ENCODE results near the gene RFXANK. TPM values are rescaled to one million over a fixed set of nuclear protein-coding genes. Genes with fewer than 3 reads are reported as not detected.

RFXANK gene
- total and polyA plus RNA-seq, 2 experiments from 2014 or later, result 44.7 to 88.3 TPM

DNA sequence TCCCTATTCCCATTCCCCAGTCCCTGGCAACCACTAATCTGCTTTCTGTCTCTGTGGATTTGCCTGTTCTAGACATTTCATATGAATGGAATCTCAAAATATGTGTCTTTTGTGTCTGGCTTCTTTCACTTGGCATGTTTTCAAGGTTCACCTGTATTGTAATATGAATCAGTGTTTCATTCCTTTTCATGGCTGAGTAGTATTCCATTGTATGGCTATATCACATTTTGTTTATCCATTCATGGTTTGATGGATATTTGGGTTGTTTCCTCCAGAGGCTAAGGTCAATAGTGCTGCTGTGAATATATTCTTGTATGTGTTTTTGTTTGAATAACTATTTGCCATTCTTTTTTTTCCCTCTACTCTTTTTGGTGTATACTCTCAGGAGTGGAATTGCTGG lies 44.1 kb downstream of the RFXANK start:
- H3K4me2 ChIP-seq, result no peak overlapping the region
- H2AFZ ChIP-seq, result no peak overlapping the region

GRCh38 chr19:19238126-19238894 lies 46.3 kb downstream of the RFXANK start:
- WGBS (ENCODE audit: low lambda C conversion rate, missing lambda C conversion rate), result 89% methylated on average over 18 of the region's 18 CpGs
- no peaks in the 10 kb centered on the region for H3K9me3 ChIP-seq (ENCODE audit: low read depth)
- TF ChIP-seq EZH2 (IDR thresholded peaks at IDR 0.05; ENCODE audit: borderline replicate concordance) (no peak), EZH2phosphoT487 (IDR thresholded peaks at IDR 0.05; ENCODE audit: low read depth, severe bottlenecking, unreplicated experiment) (no peak)
- TF ChIP-seq, protein P1, sequence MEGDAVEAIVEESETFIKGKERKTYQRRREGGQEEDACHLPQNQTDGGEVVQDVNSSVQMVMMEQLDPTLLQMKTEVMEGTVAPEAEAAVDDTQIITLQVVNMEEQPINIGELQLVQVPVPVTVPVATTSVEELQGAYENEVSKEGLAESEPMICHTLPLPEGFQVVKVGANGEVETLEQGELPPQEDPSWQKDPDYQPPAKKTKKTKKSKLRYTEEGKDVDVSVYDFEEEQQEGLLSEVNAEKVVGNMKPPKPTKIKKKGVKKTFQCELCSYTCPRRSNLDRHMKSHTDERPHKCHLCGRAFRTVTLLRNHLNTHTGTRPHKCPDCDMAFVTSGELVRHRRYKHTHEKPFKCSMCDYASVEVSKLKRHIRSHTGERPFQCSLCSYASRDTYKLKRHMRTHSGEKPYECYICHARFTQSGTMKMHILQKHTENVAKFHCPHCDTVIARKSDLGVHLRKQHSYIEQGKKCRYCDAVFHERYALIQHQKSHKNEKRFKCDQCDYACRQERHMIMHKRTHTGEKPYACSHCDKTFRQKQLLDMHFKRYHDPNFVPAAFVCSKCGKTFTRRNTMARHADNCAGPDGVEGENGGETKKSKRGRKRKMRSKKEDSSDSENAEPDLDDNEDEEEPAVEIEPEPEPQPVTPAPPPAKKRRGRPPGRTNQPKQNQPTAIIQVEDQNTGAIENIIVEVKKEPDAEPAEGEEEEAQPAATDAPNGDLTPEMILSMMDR (IDR thresholded peaks at IDR 0.05; ENCODE audit: poor library complexity), result no peak
- no peaks in the 10 kb centered on the region for H3K9me2 ChIP-seq (replicated peaks; ENCODE audit: insufficient read depth)
- H3K27me3 ChIP-seq, result no peaks in the 10 kb centered on the region
- H4K20me1 ChIP-seq (ENCODE audit: insufficient read depth, poor library complexity, severe bottlenecking), result no peaks in the 10 kb centered on the region
- DNase-seq (ENCODE audit: low spot score), result no peak
- no peak overlapping the region for H3K4me3 ChIP-seq
- H2AFZ ChIP-seq, result no peak overlapping the region
- H3K4me1 ChIP-seq (ENCODE audit: insufficient read depth), result no peaks in the 10 kb centered on the region
- no peak overlapping the region for H3K27ac ChIP-seq
- H3K4me2 ChIP-seq, result no peak overlapping the region
- H3K79me2 ChIP-seq, result no peaks in the 10 kb centered on the region
- no peaks in the 10 kb centered on the region for H3K36me3 ChIP-seq (replicated peaks; ENCODE audit: insufficient read depth, low read depth)

More for the DNA sequence above, 44.1 kb downstream of the RFXANK start:
- Histone ChIP-seq H3K9me2 (replicated peaks; ENCODE audit: insufficient read depth) (no peaks in the 10 kb centered on the region), H3K36me3 (replicated peaks; ENCODE audit: insufficient read depth, low read depth) (no peaks in the 10 kb centered on the region), H3K4me1 (ENCODE audit: insufficient read depth) (no peaks in the 10 kb centered on the region), H3K4me3 (no peak overlapping the region), H4K20me1 (ENCODE audit: insufficient read depth, poor library complexity, severe bottlenecking) (no peaks in the 10 kb centered on the region), H3K79me2 (no peaks in the 10 kb centered on the region), H3K27me3 (no peaks in the 10 kb centered on the region), H3K9me3 (ENCODE audit: low read depth) (no peaks in the 10 kb centered on the region), H3K27ac (no peak overlapping the region)
- TF ChIP-seq EZH2 (IDR thresholded peaks at IDR 0.05; ENCODE audit: borderline replicate concordance) (no peak), EZH2phosphoT487 (IDR thresholded peaks at IDR 0.05; ENCODE audit: low read depth, severe bottlenecking, unreplicated experiment) (no peak)
- TF ChIP-seq, protein P1 (IDR thresholded peaks at IDR 0.05; ENCODE audit: poor library complexity), result no peak
- no peak for DNase-seq (ENCODE audit: low spot score)

- Histone ChIP-seq H3K4me2 (no peak overlapping the region), H2AFZ (no peak overlapping the region), H3K9me3 (ENCODE audit: low read depth) (no peaks in the 10 kb centered on the region), H3K27ac (no peak overlapping the region), H3K4me1 (ENCODE audit: insufficient read depth) (no peaks in the 10 kb centered on the region), H3K9me2 (replicated peaks; ENCODE audit: insufficient read depth) (no peaks in the 10 kb centered on the region), H3K79me2 (no peaks in the 10 kb centered on the region), H3K27me3 (no peaks in the 10 kb centered on the region), H3K36me3 (replicated peaks; ENCODE audit: insufficient read depth, low read depth) (no peaks in the 10 kb centered on the region), H3K4me3 (no peak overlapping the region), H4K20me1 (ENCODE audit: insufficient read depth, poor library complexity, severe bottlenecking) (no peaks in the 10 kb centered on the region)
- TF ChIP-seq, protein P1 (IDR thresholded peaks at IDR 0.05; ENCODE audit: poor library complexity), result no peak
- TF ChIP-seq EZH2 (IDR thresholded peaks at IDR 0.05; ENCODE audit: borderline replicate concordance) (no peak), EZH2phosphoT487 (IDR thresholded peaks at IDR 0.05; ENCODE audit: low read depth, severe bottlenecking, unreplicated experiment) (no peak)
- DNase-seq (ENCODE audit: low spot score), result no peak
Observed at GRCh38 chr19:19239675-19240074, 47.6 kb downstream of the RFXANK start.
